HG03108 (cell line): ENCODE results near the gene CFAP54.
"Not testable (repeated sequence)": the region's sequence is repeated elsewhere in the genome, so short reads cannot be mapped to it uniquely, and the experiment has no call there.

Experiments used
- ATAC-seq: cut with Tn5 transposase; IDR thresholded peaks from one replicate; pipeline ENCODE4 v1.9.1; 2021; ENCODE audit warnings: moderate library complexity; ENCODE audit not compliant: unreplicated experiment

CFAP54 gene

GRCh38 chr12:96617178-96617577, 127.8 kb downstream of the CFAP54 start:
- ATAC-seq = no peak

GRCh38 chr12:96623155-96623554, 133.8 kb downstream of the CFAP54 start:
- no peak for ATAC-seq

GRCh38 chr12:96623656-96624217, 134.4 kb downstream of the CFAP54 start:
- no peak for ATAC-seq

- ATAC-seq = no peak
Observed at GRCh38 chr12:96635844-96636243, 146.5 kb downstream of the CFAP54 start.

- no peak for ATAC-seq
Observed at GRCh38 chr12:96636895-96637294, 147.5 kb downstream of the CFAP54 start.

GRCh38 chr12:96648923-96649322, 159.5 kb downstream of the CFAP54 start:
- no peak for ATAC-seq

- no peak for ATAC-seq
Observed at GRCh38 chr12:96652870-96653269, 163.5 kb downstream of the CFAP54 start.

GRCh38 chr12:96658075-96658474, 168.7 kb downstream of the CFAP54 start:
- no peak for ATAC-seq

GRCh38 chr12:96669786-96670185, 180.4 kb downstream of the CFAP54 start:
- ATAC-seq = no peak

GRCh38 chr12:96670334-96670899, 181.0 kb downstream of the CFAP54 start:
- no peak for ATAC-seq

- not testable (repeated sequence) for ATAC-seq
Observed at GRCh38 chr12:96675519-96675918, 186.1 kb downstream of the CFAP54 start.

GRCh38 chr12:96677363-96677762, 188.0 kb downstream of the CFAP54 start:
- no peak for ATAC-seq

- ATAC-seq = no peak
Observed at GRCh38 chr12:96687719-96688118, 198.3 kb downstream of the CFAP54 start.

GRCh38 chr12:96698521-96698920, 209.1 kb downstream of the CFAP54 start:
- no peak for ATAC-seq

GRCh38 chr12:96698965-96699364, 209.6 kb downstream of the CFAP54 start:
- no peak for ATAC-seq

GRCh38 chr12:96701856-96702255, 212.5 kb downstream of the CFAP54 start:
- no peak for ATAC-seq

GRCh38 chr12:96710127-96710745, 220.9 kb downstream of the CFAP54 start:
- no peak for ATAC-seq

- ATAC-seq = no peak
Observed at GRCh38 chr12:96711364-96711763, 222.0 kb downstream of the CFAP54 start.

GRCh38 chr12:96714199-96714598, 224.8 kb downstream of the CFAP54 start:
- no peak for ATAC-seq

- ATAC-seq = peak; percentile 98
Observed at GRCh38 chr12:96719660-96720362, 230.4 kb downstream of the CFAP54 start.

GRCh38 chr12:96720363-96720705, 231.0 kb downstream of the CFAP54 start:
- peak; percentile 45 for ATAC-seq

- ATAC-seq = not testable (repeated sequence)
Observed at GRCh38 chr12:96729466-96729865, 240.1 kb downstream of the CFAP54 start.
